Measurements from ENCODE around the gene UROS.

GRCh38 chr10:125792342-125793300 lies 30.4 kb downstream of the UROS start:
- no peak for TF ChIP-seq CTCF (conservative IDR thresholded peaks at IDR 0.05 in 1 of 2, IDR thresholded peaks at IDR 0.05 in 1 of 2; ENCODE audit: low read depth in 1 of 2, low read length in 2 of 2)
- TF ChIP-seq EZH2 (IDR thresholded peaks at IDR 0.05; ENCODE audit: low read length, missing control alignments): no peak

Measured in fibroblast of lung (primary cell).